K562 (cell line): Measurements from ENCODE around the gene OR8B8. TPM values are rescaled to one million over a fixed set of nuclear protein-coding genes. Genes with fewer than 3 reads are reported as not detected.

Source experiments
- ATAC-seq: fragments of 200-7000 bp; cut with Tn5 transposase; 3 replicates; pipeline ENCODE4 v1.9.1; 2020; ENCODE audit warnings: moderate library complexity
- BruUV-seq: library from RNA; stranded (reverse); fragments of 400-500 nt; replicated peaks from 2 replicates; lab custom pipeline; 2021; lab: Mats Ljungman, UMichigan
- CTCF ChIA-PET: fragments of 300-600 bp; formaldehyde crosslinking; extraction: SDS; loops from one replicate; lab custom pipeline; 2021; ENCODE audit warnings: low intra/inter-chr PET ratio; lab: Yijun Ruan, JAX
- POLR2A ChIA-PET: fragments of 300-600, 350-650 bp; sonication (Branson Sonifier 250); formaldehyde crosslinking; extraction: SDS; loops from one replicate; lab custom pipeline; 2021; ENCODE audit warnings: antibody characterized with exemption, inconsistent platforms; lab: Yijun Ruan, JAX
- DNase-seq, 4 experiments: peaks; one replicate each; pipeline versions ENCODE4 v3.0.0 to v3.0.0-alpha.2; 2011 to 2018; ENCODE audit warnings: low spot score in 3 of 4, mixed read lengths in 3 of 4; ENCODE audit errors: extremely low read depth in 1 of 4
- FAIRE-seq: peaks from 2 replicates; lab custom pipeline; 2011; peaks lifted over from hg19 to GRCh38; lab: Jason Lieb, UNC
- H2AFZ ChIP-seq: 2 replicates; pipeline ENCODE4 v1.6.0; 2011; ENCODE audit warnings: low read depth, low read length, control low read depth, inconsistent platforms
- H3K27ac ChIP-seq: fragments of 200-600 bp; 3 replicates; pipeline ENCODE4 v1.8.0; 2011; ENCODE audit warnings: low read depth, mild to moderate bottlenecking, control low read depth, inconsistent platforms, low read length, moderate library complexity, mixed read lengths; ENCODE audit errors: extremely low read depth
- H3K27me3 ChIP-seq, 2 experiments: fragments of 300-600 bp in 1 of 2; 2 replicates in 1 of 2; 3 replicates in 1 of 2; pipeline versions ENCODE4 v1.6.0 to v1.8.0; 2011; ENCODE audit warnings: inconsistent platforms in 2 of 2, low read length in 2 of 2, mild to moderate bottlenecking in 1 of 2, mixed read lengths in 1 of 2, moderate library complexity in 1 of 2; ENCODE audit not compliant: control insufficient read depth in 2 of 2, insufficient read depth in 2 of 2
- H3K36me3 ChIP-seq: fragments of 300-600 bp; 3 replicates; pipeline ENCODE4 v1.8.0; 2011; ENCODE audit warnings: mild to moderate bottlenecking, low read length, inconsistent platforms; ENCODE audit not compliant: control insufficient read depth, insufficient read depth
- H3K4me1 ChIP-seq, 2 experiments: fragments of 200-600 bp in 1 of 2; replicated peaks in 1 of 2; 2 replicates in 1 of 2; 3 replicates in 1 of 2; pipeline versions ENCODE4 v1.5.1 to v1.8.0; 2011; ENCODE audit warnings: inconsistent platforms in 2 of 2, low read length in 2 of 2, mild to moderate bottlenecking in 1 of 2, mixed read lengths in 1 of 2, moderate library complexity in 1 of 2; ENCODE audit not compliant: control insufficient read depth in 2 of 2, insufficient read depth in 2 of 2
- H3K4me2 ChIP-seq: 2 replicates; pipeline ENCODE4 v1.6.1; 2011; ENCODE audit warnings: low read length, control low read depth, inconsistent platforms, mixed read lengths; ENCODE audit not compliant: insufficient read depth
- H3K4me3 ChIP-seq: fragments of 200-600 bp; sonication (generic), shearing (Covaris generic); 2 replicates; pipeline ENCODE4 v1.5.1; 2016; ENCODE audit warnings: control low read depth, inconsistent platforms
- H3K79me2 ChIP-seq: fragments of 200-600 bp; 3 replicates; pipeline ENCODE4 v1.8.0; 2011; ENCODE audit warnings: low read length, inconsistent platforms; ENCODE audit not compliant: control insufficient read depth, insufficient read depth
- H3K9ac ChIP-seq, 2 experiments: 2 replicates each; pipeline versions ENCODE4 v1.6.0 to v1.6.1; 2011; ENCODE audit warnings: low read depth in 2 of 2, low read length in 2 of 2, control low read depth in 1 of 2, inconsistent platforms in 1 of 2, mild to moderate bottlenecking in 1 of 2, mixed read lengths in 1 of 2; ENCODE audit not compliant: insufficient read depth in 1 of 2
- H3K9me1 ChIP-seq: one replicate; pipeline ENCODE4 v1.6.0; 2011; ENCODE audit warnings: inconsistent platforms, mild to moderate bottlenecking, low read length, moderate library complexity; ENCODE audit not compliant: control insufficient read depth, insufficient read depth
- H3K9me3 ChIP-seq: replicated peaks from 2 replicates; pipeline ENCODE4 v1.5.1; 2011; ENCODE audit warnings: low read depth, low read length, inconsistent platforms; ENCODE audit not compliant: control insufficient read depth, insufficient read depth
- H4K20me1 ChIP-seq: replicated peaks from 2 replicates; pipeline ENCODE4 v1.6.1; 2011; ENCODE audit warnings: low read length, inconsistent platforms, mixed read lengths; ENCODE audit not compliant: control insufficient read depth, insufficient read depth
- CHD4 ChIP-seq: fragments of 200-600 bp; sonication (generic); IDR thresholded peaks from 3 replicates; pipeline ENCODE4 v1.6.1; 2012; ENCODE audit warnings: low read depth, mild to moderate bottlenecking, mixed read lengths, low read length, inconsistent platforms; ENCODE audit not compliant: insufficient read depth, insufficient replicate concordance, poor library complexity, severe bottlenecking
- CREBBP ChIP-seq: IDR thresholded peaks from one replicate; pipeline ENCODE4 v1.6.1; 2012; ENCODE audit warnings: low read depth, mild to moderate bottlenecking, control low read depth, inconsistent platforms, low read length
- DMBX1 ChIP-seq: fragments of 250-450 bp; sonication (Bioruptor Pico); IDR thresholded peaks from 2 replicates; pipeline ENCODE4 v1.8.0; 2022; ENCODE audit warnings: inconsistent platforms, mild to moderate bottlenecking, moderate library complexity, borderline replicate concordance
- NFIC ChIP-seq: fragments of 450-650 bp; IDR thresholded peaks from 2 replicates; pipeline ENCODE4 v1.6.1; 2017; ENCODE audit warnings: mild to moderate bottlenecking, inconsistent platforms
- NR0B1 ChIP-seq: fragments of 450-650 bp; IDR thresholded peaks from one replicate; pipeline ENCODE4 v1.6.1; 2018; ENCODE audit warnings: mild to moderate bottlenecking, moderate library complexity; ENCODE audit not compliant: partially characterized antibody
- RBM22 ChIP-seq: fragments of 200-400 bp; formaldehyde crosslinking; IDR thresholded peaks from 2 replicates; pipeline ENCODE4 v1.6.1; 2018; ENCODE audit warnings: low read length, low read depth; ENCODE audit not compliant: poor library complexity, severe bottlenecking
- SFPQ ChIP-seq: fragments of 200-400 bp; formaldehyde crosslinking; IDR thresholded peaks from 2 replicates; pipeline ENCODE4 v1.6.1; 2017; ENCODE audit warnings: mild to moderate bottlenecking, low read depth, low read length, moderate library complexity
- SIN3A ChIP-seq, 2 experiments: fragments of 150-350 bp in 1 of 2; IDR thresholded peaks; 2 replicates each; pipeline ENCODE4 v1.6.1; 2011 to 2016; ENCODE audit warnings: borderline replicate concordance in 2 of 2, low read depth in 2 of 2, low read length in 2 of 2, mild to moderate bottlenecking in 2 of 2, moderate library complexity in 2 of 2; ENCODE audit not compliant: control insufficient read depth in 1 of 2
- TAF7 ChIP-seq: fragments of 450-650 bp; IDR thresholded peaks from 2 replicates; pipeline ENCODE4 v1.6.1; 2016; ENCODE audit warnings: missing genetic modification characterization, missing compliant biosample characterization
- YBX1 ChIP-seq: fragments of 450-650 bp; IDR thresholded peaks from 2 replicates; pipeline ENCODE4 v1.7.1; 2016; ENCODE audit warnings: mild to moderate bottlenecking
- ZC3H11A ChIP-seq: IDR thresholded peaks from 2 replicates; pipeline ENCODE4 v1.6.1; 2012; ENCODE audit warnings: low read depth, low read length, improper control_type of control experiment
- ZNF398 ChIP-seq: fragments of 250-450 bp; sonication (Bioruptor Pico); IDR thresholded peaks from 2 replicates; pipeline ENCODE4 v1.8.0; 2021; ENCODE audit warnings: moderate library complexity, mild to moderate bottlenecking, inconsistent platforms
- ZNF639 ChIP-seq, 2 experiments: fragments of 200-800 bp in 1 of 2; sonication (Bioruptor generic) in 1 of 2; sonication (generic) in 1 of 2; formaldehyde crosslinking in 1 of 2; IDR thresholded peaks in 1 of 2; conservative IDR thresholded peaks in 1 of 2; 2 replicates each; pipeline versions ENCODE4 v1.5.0 to v1.6.1; 2016 to 2020; ENCODE audit warnings: missing compliant biosample characterization in 1 of 2, missing genetic modification characterization in 1 of 2, missing genetic modification reagents in 1 of 2
- in situ Hi-C: fragments of 300-500 bp; cut with MboI; formaldehyde crosslinking; loops from 4 replicates; pipeline ENCODE4 v1.15.0; 2018; ENCODE audit warnings: inconsistent platforms, mixed read lengths
- intact Hi-C: fragments of 100-400 bp; cut with micrococcal nuclease; formaldehyde crosslinking; loops from 2 replicates; pipeline ENCODE4 v1.14.2; 2022
- polyA plus RNA-seq, 8 experiments: library from polyadenylated mRNA; depleted of rRNA in 4 of 8; stranded (reverse) in 5 of 8; unstranded in 3 of 8; fragments of >200 nt; fragmentation: Nextera tagmentation in 2 of 8; fragmentation: Illumina TruSeq in 1 of 8; extraction: Ambion mirVana in 2 of 8; extraction: Trizol in 1 of 8; gene quantifications; 2 replicates each; pipeline versions ENCODE4 v1.2.1 to v1.2.3, GENCODE V29; 2011 to 2014; ENCODE audit warnings: inconsistent platforms in 1 of 8, missing spikeins in 1 of 8
- total RNA-seq, 7 experiments: library from RNA; depleted of rRNA in 6 of 7; stranded (reverse); fragments of >200 nt in 6 of 7; fragmentation: Illumina TruSeq in 2 of 7; extraction: Trizol in 2 of 7; gene quantifications; 2 replicates each; pipeline versions ENCODE4 v1.2.1 to v1.2.3, GENCODE V29; 2011 to 2021; ENCODE audit warnings: low replicate concordance in 1 of 7

OR8B8 gene
- total and polyA plus RNA-seq, 9 of the 15 experiments (the other 6 are each of a cell fraction or from before 2014, with no cell fraction given) = 0.18 TPM; not detected in 8

GRCh38 chr11:124398924-124399323, 46.6 kb downstream of the OR8B8 start, which contains the start of gene OR8B3:
TSS of gene OR8B3 (minus strand) at chr11:124399024. CDS start at chr11:124397351, 1,673 bp downstream.
- peaks cover 0 to 5% of the 10 kb centered on the region in 2 experiments; a peak in 1 of 5 replicates for H3K4me1 ChIP-seq
- H3K27ac ChIP-seq = no peak within 1 kb of the TSS
- no peak for DNase-seq
- H3K36me3 ChIP-seq = no peaks in the 10 kb centered on the region
- H3K9ac ChIP-seq = no peak within 1 kb of the TSS
- no peaks in the 10 kb centered on the region for H3K9me3 ChIP-seq
- no peaks in the 10 kb centered on the region for H3K9me1 ChIP-seq
- FAIRE-seq = no peak
- in situ Hi-C loops = no loop called here
- BruUV-seq = no TSS peak
- H3K4me2 ChIP-seq = no peak within 1 kb of the TSS
- CTCF ChIA-PET = no interaction called here
- no peaks in the 10 kb centered on the region for H4K20me1 ChIP-seq
- H3K27me3 ChIP-seq = no peaks in the 10 kb centered on the region
- H3K79me2 ChIP-seq = no peaks in the 10 kb centered on the region
- H3K4me3 ChIP-seq = no peak within 1 kb of the TSS
- intact Hi-C loops = no loop called here
- TF ChIP-seq ZC3H11A (no peak), DMBX1 (CRISPR knock-in tag) (no peak), CREBBP (no peak), SIN3A (IDR thresholded peaks at IDR 0.05; ENCODE audit: borderline replicate concordance in 2 of 2, control insufficient read depth in 1 of 2, low read depth in 2 of 2, low read length in 2 of 2) (no peak), SFPQ (no peak), TAF7 (tag) (no peak), NR0B1 (no peak), ZNF639 (CRISPR knock-in tag; conservative IDR thresholded peaks at IDR 0.05 in 1 of 2, IDR thresholded peaks at IDR 0.05 in 1 of 2) (no peak), YBX1 (no peak), ZNF398 (CRISPR knock-in tag) (no peak), NFIC (no peak), CHD4 (no peak), RBM22 (no peak)
- ATAC-seq = no peak
- H2AFZ ChIP-seq = no peak within 1 kb of the TSS
- POLR2A ChIA-PET = interaction anchor here (0.6 kb wide), 1 partner anchor 17 kb away, joined by 3 read pairs; no protein-coding TSS in a partner anchor
